ENCODE data around the gene PRKN.

DNA sequence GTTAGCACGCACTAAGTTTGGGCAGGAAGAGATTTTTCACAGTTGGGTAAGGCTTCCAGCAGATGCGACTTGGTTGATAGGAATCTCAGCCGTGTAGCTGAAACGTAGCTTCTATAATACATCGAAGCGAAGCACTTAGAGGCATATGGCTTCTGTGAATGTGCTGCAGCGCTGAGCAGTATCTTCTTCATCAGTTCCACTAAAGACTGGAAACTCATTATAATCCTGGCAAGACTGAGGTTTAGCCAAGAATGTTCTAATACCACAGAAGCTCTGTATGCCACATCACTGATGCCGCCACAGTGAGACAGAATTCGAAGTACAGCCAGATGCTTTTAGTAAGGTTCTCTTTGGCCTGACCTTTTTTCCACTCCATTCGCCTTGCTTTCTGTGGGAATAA, 773.5 kb downstream of the PRKN start:
- TF ChIP-seq TCF7 (IDR thresholded peaks at IDR 0.05; ENCODE audit: borderline replicate concordance) (no peak), ZNF274 (IDR thresholded peaks at IDR 0.05; ENCODE audit: borderline replicate concordance, low read depth, low read length) (no peak), ZNF263 (CRISPR knock-in tag; IDR thresholded peaks at IDR 0.05; ENCODE audit: borderline replicate concordance) (no peak), ZBTB7A (IDR thresholded peaks at IDR 0.05; ENCODE audit: borderline replicate concordance, control insufficient read depth, low read depth, low read length) (no peak), FOXA1 (IDR thresholded peaks at IDR 0.05; ENCODE audit: borderline replicate concordance) (no peak), POLR2AphosphoS5 (IDR thresholded peaks at IDR 0.05; ENCODE audit: control insufficient read depth, insufficient read depth, low read depth, low read length) (no peak), POLR2A (conservative IDR thresholded peaks at IDR 0.05) (no peak), ZNF644 (tag; IDR thresholded peaks at IDR 0.05; ENCODE audit: low read depth) (no peak), RCOR1 (IDR thresholded peaks at IDR 0.05; ENCODE audit: borderline replicate concordance in 1 of 2, low read depth in 2 of 2, low read length in 2 of 2) (no peak), JUN (IDR thresholded peaks at IDR 0.05; ENCODE audit: borderline replicate concordance, low read depth, low read length) (no peak), JUN (CRISPR knock-in tag; IDR thresholded peaks at IDR 0.05; ENCODE audit: borderline replicate concordance) (no peak)
- TF ChIP-seq, protein P1, sequence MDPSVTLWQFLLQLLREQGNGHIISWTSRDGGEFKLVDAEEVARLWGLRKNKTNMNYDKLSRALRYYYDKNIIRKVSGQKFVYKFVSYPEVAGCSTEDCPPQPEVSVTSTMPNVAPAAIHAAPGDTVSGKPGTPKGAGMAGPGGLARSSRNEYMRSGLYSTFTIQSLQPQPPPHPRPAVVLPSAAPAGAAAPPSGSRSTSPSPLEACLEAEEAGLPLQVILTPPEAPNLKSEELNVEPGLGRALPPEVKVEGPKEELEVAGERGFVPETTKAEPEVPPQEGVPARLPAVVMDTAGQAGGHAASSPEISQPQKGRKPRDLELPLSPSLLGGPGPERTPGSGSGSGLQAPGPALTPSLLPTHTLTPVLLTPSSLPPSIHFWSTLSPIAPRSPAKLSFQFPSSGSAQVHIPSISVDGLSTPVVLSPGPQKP (CRISPR knock-in tag; IDR thresholded peaks at IDR 0.05) = no peak
- TF ChIP-seq, protein P2, sequence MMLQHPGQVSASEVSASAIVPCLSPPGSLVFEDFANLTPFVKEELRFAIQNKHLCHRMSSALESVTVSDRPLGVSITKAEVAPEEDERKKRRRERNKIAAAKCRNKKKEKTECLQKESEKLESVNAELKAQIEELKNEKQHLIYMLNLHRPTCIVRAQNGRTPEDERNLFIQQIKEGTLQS (IDR thresholded peaks at IDR 0.05) = no peak
- TF ChIP-seq, protein P2 (CRISPR knock-in tag; conservative IDR thresholded peaks at IDR 0.05) = no peak
- TF ChIP-seq, protein P3, sequence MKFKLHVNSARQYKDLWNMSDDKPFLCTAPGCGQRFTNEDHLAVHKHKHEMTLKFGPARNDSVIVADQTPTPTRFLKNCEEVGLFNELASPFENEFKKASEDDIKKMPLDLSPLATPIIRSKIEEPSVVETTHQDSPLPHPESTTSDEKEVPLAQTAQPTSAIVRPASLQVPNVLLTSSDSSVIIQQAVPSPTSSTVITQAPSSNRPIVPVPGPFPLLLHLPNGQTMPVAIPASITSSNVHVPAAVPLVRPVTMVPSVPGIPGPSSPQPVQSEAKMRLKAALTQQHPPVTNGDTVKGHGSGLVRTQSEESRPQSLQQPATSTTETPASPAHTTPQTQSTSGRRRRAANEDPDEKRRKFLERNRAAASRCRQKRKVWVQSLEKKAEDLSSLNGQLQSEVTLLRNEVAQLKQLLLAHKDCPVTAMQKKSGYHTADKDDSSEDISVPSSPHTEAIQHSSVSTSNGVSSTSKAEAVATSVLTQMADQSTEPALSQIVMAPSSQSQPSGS (CRISPR knock-in tag; IDR thresholded peaks at IDR 0.05) = no peak
- TF ChIP-seq, protein P4, sequence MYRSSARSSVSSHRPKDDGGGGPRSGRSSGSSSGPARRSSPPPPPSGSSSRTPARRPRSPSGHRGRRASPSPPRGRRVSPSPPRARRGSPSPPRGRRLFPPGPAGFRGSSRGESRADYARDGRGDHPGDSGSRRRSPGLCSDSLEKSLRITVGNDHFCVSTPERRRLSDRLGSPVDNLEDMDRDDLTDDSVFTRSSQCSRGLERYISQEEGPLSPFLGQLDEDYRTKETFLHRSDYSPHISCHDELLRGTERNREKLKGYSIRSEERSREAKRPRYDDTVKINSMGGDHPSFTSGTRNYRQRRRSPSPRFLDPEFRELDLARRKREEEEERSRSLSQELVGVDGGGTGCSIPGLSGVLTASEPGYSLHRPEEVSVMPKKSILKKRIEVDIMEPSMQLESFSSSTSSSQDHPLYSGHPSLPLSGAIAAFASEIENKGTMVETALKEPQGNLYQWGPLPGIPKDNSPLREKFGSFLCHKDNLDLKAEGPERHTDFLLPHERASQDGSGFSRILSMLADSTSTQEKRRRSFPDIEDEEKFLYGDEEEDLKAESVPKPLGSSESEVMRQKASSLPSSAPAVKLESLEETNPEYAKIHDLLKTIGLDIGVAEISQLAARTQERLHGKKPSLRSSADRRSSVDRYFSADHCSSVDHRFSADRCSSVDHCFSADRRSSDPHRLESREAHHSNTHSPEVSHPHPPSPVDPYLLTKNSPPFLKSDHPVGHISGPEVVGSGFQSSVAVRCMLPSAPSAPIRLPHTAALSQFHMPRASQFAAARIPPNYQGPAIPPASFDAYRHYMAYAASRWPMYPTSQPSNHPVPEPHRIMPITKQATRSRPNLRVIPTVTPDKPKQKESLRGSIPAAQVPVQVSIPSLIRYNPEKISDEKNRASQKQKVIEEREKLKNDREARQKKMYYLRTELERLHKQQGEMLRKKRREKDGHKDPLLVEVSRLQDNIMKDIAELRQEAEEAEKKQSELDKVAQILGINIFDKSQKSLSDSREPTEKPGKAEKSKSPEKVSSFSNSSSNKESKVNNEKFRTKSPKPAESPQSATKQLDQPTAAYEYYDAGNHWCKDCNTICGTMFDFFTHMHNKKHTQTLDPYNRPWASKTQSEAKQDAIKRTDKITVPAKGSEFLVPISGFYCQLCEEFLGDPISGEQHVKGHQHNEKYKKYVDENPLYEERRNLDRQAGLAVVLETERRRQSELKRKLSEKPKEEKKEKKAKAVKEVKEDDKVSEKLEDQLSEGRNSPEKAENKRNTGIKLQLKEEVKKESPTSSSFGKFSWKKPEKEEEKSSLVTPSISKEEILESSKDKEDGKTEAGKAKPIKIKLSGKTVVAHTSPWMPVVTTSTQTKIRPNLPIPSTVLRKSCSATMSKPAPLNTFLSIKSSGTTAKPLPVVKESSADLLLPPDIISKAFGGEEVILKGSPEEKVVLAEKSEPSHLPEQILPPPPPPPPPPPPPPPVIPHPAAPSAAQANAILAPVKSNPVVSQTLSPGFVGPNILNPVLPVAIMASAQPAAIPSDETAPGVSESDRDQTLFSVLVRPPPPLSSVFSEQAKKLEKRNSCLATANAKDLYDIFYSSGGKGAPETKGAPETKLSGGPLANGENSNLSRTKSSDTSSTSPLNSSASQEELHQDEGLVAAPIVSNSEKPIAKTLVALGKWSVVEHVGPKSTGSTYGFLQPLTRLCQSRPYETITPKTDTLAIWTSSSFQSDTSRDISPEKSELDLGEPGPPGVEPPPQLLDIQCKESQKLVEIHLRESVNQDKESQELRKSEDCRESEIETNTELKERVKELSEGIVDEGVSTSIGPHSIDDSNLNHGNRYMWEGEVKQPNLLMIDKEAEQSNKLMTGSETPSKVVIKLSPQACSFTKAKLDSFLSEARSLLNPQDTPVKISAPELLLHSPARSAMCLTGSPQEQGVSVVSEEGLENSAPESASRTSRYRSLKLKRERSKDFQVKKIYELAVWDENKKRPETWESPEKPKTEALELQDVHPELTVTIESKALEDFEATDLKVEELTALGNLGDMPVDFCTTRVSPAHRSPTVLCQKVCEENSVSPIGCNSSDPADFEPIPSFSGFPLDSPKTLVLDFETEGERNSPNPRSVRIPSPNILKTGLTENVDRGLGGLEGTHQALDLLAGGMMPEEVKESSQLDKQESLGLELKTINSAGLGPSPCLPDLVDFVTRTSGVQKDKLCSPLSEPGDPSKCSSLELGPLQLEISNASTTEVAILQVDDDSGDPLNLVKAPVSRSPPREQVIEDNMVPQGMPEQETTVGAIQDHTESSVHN (IDR thresholded peaks at IDR 0.05; ENCODE audit: borderline replicate concordance in 1 of 2, low read depth in 1 of 2) = no peak
